GM19193 (cell line): ENCODE results near the gene ANKMY1.

Experiments
- POLR2A ChIP-seq: IDR thresholded peaks from 4 replicates; pipeline ENCODE4 v1.6.1; 2011; ENCODE audit not compliant: insufficient read depth, insufficient read length; ENCODE audit errors: extremely low read depth

The ANKMY1 gene

GRCh38 chr2:240514631-240515030 lies 43.2 kb downstream of the ANKMY1 start:
- no peak for TF ChIP-seq POLR2A

GRCh38 chr2:240513549-240514287 lies 44.1 kb downstream of the ANKMY1 start:
- TF ChIP-seq POLR2A = no peak

GRCh38 chr2:240512666-240513535 lies 44.9 kb downstream of the ANKMY1 start:
- TF ChIP-seq POLR2A = no peak

GRCh38 chr2:240512109-240512485 lies 45.7 kb downstream of the ANKMY1 start:
- no peak for TF ChIP-seq POLR2A

GRCh38 chr2:240511351-240512108 lies 46.3 kb downstream of the ANKMY1 start:
- no peak for TF ChIP-seq POLR2A

- no peak for TF ChIP-seq POLR2A
These were observed 47.1 kb downstream of the ANKMY1 start for GRCh38 chr2:240510513-240511210.

GRCh38 chr2:240509667-240510512 lies 47.9 kb downstream of the ANKMY1 start:
- TF ChIP-seq POLR2A = no peak

- TF ChIP-seq POLR2A = no peak
These were observed 48.8 kb downstream of the ANKMY1 start for GRCh38 chr2:240508832-240509545.

- TF ChIP-seq POLR2A = no peak
These were observed 50.0 kb downstream of the ANKMY1 start for GRCh38 chr2:240507778-240508251.

GRCh38 chr2:240507060-240507777 lies 50.6 kb downstream of the ANKMY1 start:
- no peak for TF ChIP-seq POLR2A

GRCh38 chr2:240506406-240507059 lies 51.3 kb downstream of the ANKMY1 start:
- TF ChIP-seq POLR2A = no peak

- no peak for TF ChIP-seq POLR2A
These were observed 51.9 kb downstream of the ANKMY1 start for GRCh38 chr2:240505910-240506309.
